Peyer's patch (tissue), 4 donors: ENCODE data around the gene ASXL3.

Experiments
- CTCF ChIP-seq, 6 experiments: fragments of 450-650 bp in 4 of 6; fragments of 200-600 bp in 2 of 6; sonication (generic) in 1 of 6; IDR thresholded peaks; one replicate each; pipeline ENCODE4 v1.5.1; 2017 to 2019; ENCODE audit warnings: antibody characterized with exemption in 6 of 6, mild to moderate bottlenecking in 3 of 6, moderate library complexity in 1 of 6
- POLR2A ChIP-seq, 2 donors: fragments of 450-650 bp; IDR thresholded peaks; one replicate each; pipeline ENCODE4 v1.5.1; 2017; ENCODE audit warnings: antibody characterized with exemption in 2 of 2, mild to moderate bottlenecking in 2 of 2, moderate library complexity in 2 of 2

DNA sequence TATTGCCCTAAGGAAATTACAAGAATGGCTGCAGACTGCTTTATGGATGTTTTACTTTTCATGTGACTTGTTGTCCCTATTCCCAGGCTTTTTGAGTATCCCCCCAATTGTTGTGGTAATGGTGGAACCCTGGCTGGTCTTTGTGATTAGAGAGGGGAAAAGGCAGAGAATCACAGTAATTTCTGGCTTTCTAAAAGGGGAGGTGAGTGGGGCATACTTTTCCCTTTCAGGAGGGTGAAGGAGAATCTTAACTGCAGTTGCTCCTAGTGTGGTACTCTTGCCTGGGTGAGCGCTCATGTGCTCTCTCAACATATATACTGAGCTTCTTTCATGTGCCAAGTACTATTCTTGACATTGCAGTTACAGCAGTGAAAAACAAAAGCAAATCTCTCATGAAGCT, 69.3 kb downstream of the ASXL3 start:
- TF ChIP-seq CTCF (IDR thresholded peaks at IDR 0.05) (no peak), POLR2A (IDR thresholded peaks at IDR 0.05) (no peak)
